Stimulated activated CD8-positive, alpha-beta memory T cell treated with anti-CD3 and anti-CD28 coated beads, Interleukin-12 subunit alpha, Interleukin-12 subunit beta, amount 100 ng/mL, for 1 hour (primary cell): ENCODE results near the gene RTN4R.
"Not testable (repeated sequence)": the region's sequence is repeated elsewhere in the genome, so short reads cannot be mapped to it uniquely, and the experiment has no call there.

Experiments
- DNase-seq: peaks from one replicate; pipeline ENCODE4 v3.0.0-alpha.2; 2020; ENCODE audit warnings: low read depth

The RTN4R gene

GRCh38 chr22:20305894-20306645 is 38.0 kb upstream of the RTN4R start:
- no peak for DNase-seq

- DNase-seq = not testable (repeated sequence)
These were observed 37.2 kb upstream of the RTN4R start for GRCh38 chr22:20305230-20305893.

- no peak for DNase-seq
These were observed 36.5 kb upstream of the RTN4R start for GRCh38 chr22:20304646-20305045.

GRCh38 chr22:20303229-20303534 is 35.1 kb upstream of the RTN4R start:
- not testable (repeated sequence) for DNase-seq

- DNase-seq = no peak
These were observed 34.5 kb upstream of the RTN4R start for GRCh38 chr22:20302438-20303228.

GRCh38 chr22:20299746-20300136 is 31.6 kb upstream of the RTN4R start:
- no peak for DNase-seq

GRCh38 chr22:20298803-20299745 is 31.0 kb upstream of the RTN4R start:
- DNase-seq = peak; percentile 82

GRCh38 chr22:20298110-20298802 is 30.1 kb upstream of the RTN4R start:
- no peak for DNase-seq

- no peak for DNase-seq
These were observed 29.4 kb upstream of the RTN4R start for GRCh38 chr22:20297414-20298109.

- no peak for DNase-seq
These were observed 28.5 kb upstream of the RTN4R start for GRCh38 chr22:20296598-20296997.

- DNase-seq = no peak
These were observed 27.3 kb upstream of the RTN4R start for GRCh38 chr22:20295262-20296064.

GRCh38 chr22:20292673-20293232 is 24.6 kb upstream of the RTN4R start:
- DNase-seq = no peak

- no peak for DNase-seq
These were observed 24.0 kb upstream of the RTN4R start for GRCh38 chr22:20292108-20292507.

GRCh38 chr22:20291604-20292063 is 23.5 kb upstream of the RTN4R start:
- DNase-seq = no peak

- DNase-seq = no peak
These were observed 23.1 kb upstream of the RTN4R start for GRCh38 chr22:20291249-20291586.

- DNase-seq = no peak
These were observed 22.6 kb upstream of the RTN4R start for GRCh38 chr22:20290578-20291248.

GRCh38 chr22:20290045-20290392 is 21.9 kb upstream of the RTN4R start:
- no peak for DNase-seq

GRCh38 chr22:20289182-20290044 is 21.3 kb upstream of the RTN4R start:
- not testable (repeated sequence) for DNase-seq
